Measurements from ENCODE around the gene HOXA6.

The HOXA6 gene

DNA sequence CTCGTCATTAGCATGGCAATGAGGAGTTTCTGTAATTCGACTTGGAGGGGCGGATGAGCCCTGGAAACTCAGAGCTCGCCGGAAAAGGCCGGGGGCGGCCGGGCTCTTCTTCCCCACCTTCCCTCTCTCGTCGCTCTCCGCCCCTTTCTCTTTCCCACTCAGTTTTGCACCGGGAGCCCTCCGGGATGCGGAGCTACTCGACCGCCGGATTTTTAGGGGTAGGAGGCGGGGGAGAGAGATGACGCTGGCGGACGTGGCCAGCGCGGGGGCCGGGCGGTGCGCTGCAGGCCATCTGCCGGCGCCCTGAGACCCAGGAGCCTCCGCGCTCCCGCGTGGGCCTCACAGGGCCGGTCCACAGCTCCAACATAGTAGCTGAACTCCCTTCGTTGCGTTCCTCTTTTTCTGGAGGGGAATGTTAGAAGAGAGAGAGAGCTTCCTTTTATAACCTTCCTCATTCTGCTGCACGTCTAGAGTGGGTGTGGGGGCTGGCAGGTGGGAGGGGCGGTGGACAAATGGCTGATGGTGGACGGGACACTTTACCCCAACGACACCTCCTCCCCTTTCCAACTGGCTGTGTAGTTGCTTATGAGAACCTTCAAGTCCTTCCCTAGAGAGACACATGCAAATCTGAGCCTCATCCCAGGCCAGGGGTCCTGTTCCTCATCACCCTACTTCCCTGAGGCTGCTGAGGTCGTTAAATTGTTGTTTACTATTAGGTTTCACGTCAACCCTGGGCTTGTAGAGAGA is 50.6 kb downstream of the HOXA6 start:
- H3K36me3 ChIP-seq (ENCODE audit: control insufficient read depth in 1 of 2, insufficient read depth in 2 of 2, low read length in 2 of 2), result peaks cover 0 to 3% of the 10 kb centered on the region in 2 donors
- H3K27me3 ChIP-seq (ENCODE audit: low read depth, low read length), result peaks cover 4% of the 10 kb centered on the region
- H3K4me1 ChIP-seq (ENCODE audit: control insufficient read depth in 1 of 2, insufficient read depth in 2 of 2, low read length in 2 of 2), result peaks cover 0 to 7% of the 10 kb centered on the region in 2 donors
- peak overlapping the region; percentile 95 for H3K27ac ChIP-seq (ENCODE audit: low read length)
- peak overlapping the region; percentile 78 to 90 for H3K4me3 ChIP-seq (ENCODE audit: low read depth in 1 of 2, low read length in 2 of 2)
- H3K9me3 ChIP-seq (ENCODE audit: control insufficient read depth in 1 of 2, low read length in 2 of 2), result no peaks in the 10 kb centered on the region

GRCh38 chr7:27095897-27096767 is 51.4 kb downstream of the HOXA6 start, which contains the start of gene HOXA1:
HOXA1 (minus strand) TSS chr7:27096000; CDS start chr7:27095912, 88 bp downstream.
- peak within 1 kb of the TSS; percentile 78 to 90 for H3K4me3 ChIP-seq (ENCODE audit: low read depth in 1 of 2, low read length in 2 of 2)
- H3K4me1 ChIP-seq (ENCODE audit: control insufficient read depth in 1 of 2, insufficient read depth in 2 of 2, low read length in 2 of 2), result peaks cover 0 to 7% of the 10 kb centered on the region in 2 donors
- H3K9me3 ChIP-seq (ENCODE audit: control insufficient read depth in 1 of 2, low read length in 2 of 2), result no peaks in the 10 kb centered on the region
- peaks cover 4% of the 10 kb centered on the region for H3K27me3 ChIP-seq (ENCODE audit: low read depth, low read length)
- H3K36me3 ChIP-seq (ENCODE audit: control insufficient read depth in 1 of 2, insufficient read depth in 2 of 2, low read length in 2 of 2), result peaks cover 0 to 3% of the 10 kb centered on the region in 2 donors
- H3K27ac ChIP-seq (ENCODE audit: low read length), result peak within 1 kb of the TSS; percentile 95
